GM13977 (cell line): ENCODE results near the gene MRPS12.
"Not testable (repeated sequence)": the region's sequence is repeated elsewhere in the genome, so short reads cannot be mapped to it uniquely, and the experiment has no call there.

ENCODE experiments used
- DNase-seq: peaks from one replicate; pipeline ENCODE4 v3.0.0; 2012; ENCODE audit warnings: low spot score
- CTCF ChIP-seq: IDR thresholded peaks from 2 replicates; pipeline ENCODE4 v1.5.1; 2012; ENCODE audit warnings: mild to moderate bottlenecking, control low read depth; ENCODE audit not compliant: insufficient read depth; ENCODE audit errors: extremely low read depth, missing control alignments
- in situ Hi-C: fragments of 300-500 bp; cut with MboI; formaldehyde crosslinking; loops from one replicate; pipeline ENCODE4 v1.12.0; 2022; ENCODE audit warnings: low sequenced_read_pairs, low pct_unique_long_range_greater_than_20kb, mixed read lengths, inconsistent platforms; ENCODE audit not compliant: unreplicated experiment

Gene MRPS12

DNA sequence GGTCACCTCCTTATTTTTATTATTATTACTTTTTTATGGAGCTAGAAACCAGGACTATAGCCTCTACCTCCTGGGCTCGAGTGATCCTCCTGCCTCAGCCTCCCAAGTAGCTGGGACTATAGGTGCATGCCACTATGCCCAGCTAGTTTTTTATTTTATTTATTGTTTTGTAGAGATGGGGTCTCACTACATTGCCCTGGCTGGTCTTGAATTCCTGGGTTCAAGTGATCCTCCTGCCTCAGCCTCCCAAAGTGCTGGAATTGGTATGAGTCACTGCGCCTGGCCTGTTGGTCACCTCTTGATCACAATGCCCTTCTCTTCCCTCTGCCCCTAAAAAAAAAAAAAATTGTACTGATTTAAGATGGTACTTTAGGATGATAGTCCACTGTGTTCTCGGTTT is 20.4 kb downstream of the MRPS12 start:
- no peak for TF ChIP-seq CTCF
- no peak for DNase-seq
- in situ Hi-C loops, result no loop called here

DNA sequence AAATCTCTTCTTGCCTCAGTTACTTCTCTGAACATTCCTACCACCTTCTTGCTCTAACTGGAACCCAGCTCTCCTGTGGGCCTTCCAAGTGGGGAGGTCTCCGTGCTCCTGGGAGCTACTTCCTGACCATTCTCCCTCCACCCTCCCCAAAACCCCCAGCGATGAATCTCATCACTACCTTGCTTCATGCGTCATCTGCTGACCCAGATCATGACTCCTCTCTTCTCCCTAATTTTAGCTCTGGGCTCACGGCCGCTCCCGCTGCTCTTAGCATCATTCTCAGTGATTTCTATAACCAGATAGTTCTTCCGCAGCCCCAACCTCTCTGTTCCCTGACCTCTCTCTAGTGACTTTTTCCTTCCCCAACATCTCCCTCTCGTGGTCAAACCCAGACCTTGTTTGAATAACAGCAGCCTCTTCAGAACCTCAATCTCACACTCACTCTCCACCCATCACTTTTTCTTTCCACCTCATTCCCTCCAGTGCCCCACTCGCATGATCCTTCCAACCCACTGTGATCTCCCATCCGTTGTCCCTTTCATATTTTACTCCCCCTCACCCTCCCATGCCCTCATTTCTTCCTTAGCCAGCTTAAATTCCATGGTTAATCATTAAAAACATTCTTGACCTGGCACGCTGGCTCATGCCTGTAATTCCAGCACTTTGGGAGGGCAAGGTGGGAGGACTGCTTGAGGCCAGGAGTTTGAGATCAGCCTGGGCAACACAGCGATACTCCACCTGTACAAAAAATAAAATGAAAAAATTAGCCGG is 21.8 kb downstream of the MRPS12 start:
- DNase-seq, result no peak
- in situ Hi-C loops, result no loop called here
- peak; percentile 57 for TF ChIP-seq CTCF

GRCh38 chr19:38953677-38954076 is 22.9 kb downstream of the MRPS12 start:
- DNase-seq, result no peak
- TF ChIP-seq CTCF, result no peak
- in situ Hi-C loops, result no loop called here

DNA sequence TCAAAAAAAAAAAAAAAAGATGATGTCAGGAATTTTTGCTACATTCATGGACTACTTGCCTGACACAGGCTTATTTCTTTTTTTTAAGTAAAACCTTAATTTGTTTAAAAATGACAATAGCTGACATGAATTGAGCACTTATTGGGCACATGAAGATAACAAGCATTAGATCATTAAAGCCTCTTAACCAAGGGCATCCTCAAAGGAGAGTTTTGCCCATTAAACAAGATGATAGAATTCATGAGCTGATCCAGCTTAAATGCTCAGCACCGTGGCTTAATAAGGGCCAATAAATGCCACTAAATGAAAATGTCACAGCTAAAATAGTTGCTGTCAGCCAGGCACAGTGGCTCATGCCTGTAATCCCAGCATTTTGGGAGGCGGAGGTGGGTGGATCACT is 25.5 kb downstream of the MRPS12 start:
- no peak for DNase-seq
- in situ Hi-C loops, result no loop called here
- no peak for TF ChIP-seq CTCF

DNA sequence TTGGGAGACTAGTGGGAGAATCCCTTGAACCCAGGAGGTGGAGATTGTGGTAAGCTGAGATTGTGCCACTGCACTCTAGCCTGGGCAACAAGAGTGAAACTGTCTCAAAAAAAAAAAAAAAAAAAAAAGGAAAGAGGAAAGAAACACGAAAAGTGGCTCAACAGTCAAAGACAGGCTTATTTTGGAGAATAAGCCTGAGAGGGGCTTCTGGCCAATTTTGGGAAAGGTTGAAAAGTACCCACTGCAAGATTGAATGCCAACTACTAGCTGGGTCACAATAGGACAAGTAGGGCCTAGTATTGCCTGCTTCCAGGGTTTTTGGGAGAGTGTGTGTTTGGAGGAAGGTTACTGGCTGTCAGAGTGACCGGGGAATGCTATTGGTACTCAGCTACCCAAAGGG is 27.6 kb downstream of the MRPS12 start:
- in situ Hi-C loops, result no loop called here
- no peak for TF ChIP-seq CTCF
- no peak for DNase-seq

DNA sequence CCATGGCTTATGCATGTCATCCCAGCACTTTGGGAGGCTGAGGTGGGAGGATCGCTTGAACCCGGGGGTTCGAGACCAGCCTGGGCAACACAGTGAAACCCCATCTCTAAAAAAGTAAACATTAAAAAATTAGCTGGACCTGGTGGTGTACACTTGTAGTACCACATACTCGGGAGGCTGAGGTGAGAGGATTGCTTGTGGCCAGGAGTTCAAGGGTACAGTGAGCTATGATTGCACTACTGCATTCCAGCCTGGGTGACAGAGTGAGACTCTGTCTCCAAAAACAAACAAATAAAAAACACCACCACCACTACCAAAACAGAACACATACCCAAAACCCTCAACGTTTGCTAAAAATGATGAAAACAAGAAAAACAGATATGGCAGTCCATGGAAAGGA is 28.9 kb downstream of the MRPS12 start:
- DNase-seq, result no peak
- TF ChIP-seq CTCF, result no peak
- in situ Hi-C loops, result no loop called here

- DNase-seq, result no peak
- no peak for TF ChIP-seq CTCF
- in situ Hi-C loops, result no loop called here
These were observed 34.0 kb downstream of the MRPS12 start for GRCh38 chr19:38964738-38965137.

- DNase-seq, in situ Hi-C loops: not testable (repeated sequence)
These were observed 35.4 kb downstream of the MRPS12 start for GRCh38 chr19:38966149-38966548.
